Neural cell (in vitro differentiated cells): ENCODE results near the gene GPC5. TPM values are rescaled to one million over a fixed set of nuclear protein-coding genes. Genes with fewer than 3 reads are reported as not detected.

ENCODE experiments used
- H2AFZ ChIP-seq: fragments of 200-600, 300-800 bp; sonication (generic), shearing (Covaris generic); 2 replicates; pipeline ENCODE4 v1.6.0; 2014; ENCODE audit warnings: low read depth, mild to moderate bottlenecking, antibody characterized with exemption, low read length, moderate library complexity
- H3F3A ChIP-seq: fragments of 200-600 bp; shearing (Covaris generic); 2 replicates; pipeline ENCODE4 v1.6.1; 2016; ENCODE audit warnings: mild to moderate bottlenecking, moderate library complexity, mixed read lengths, antibody characterized with exemption, low read length; ENCODE audit not compliant: insufficient read depth, poor library complexity, severe bottlenecking
- H3K27ac ChIP-seq: fragments of 200-600, 300-800 bp; sonication (generic), shearing (Covaris generic); 2 replicates; pipeline ENCODE4 v1.5.1; 2014; ENCODE audit warnings: mild to moderate bottlenecking, low read length, moderate library complexity
- H3K27me3 ChIP-seq: fragments of 300-800, 200-600 bp; sonication (generic), shearing (Covaris generic); 2 replicates; pipeline ENCODE4 v1.6.0; 2014; ENCODE audit warnings: mild to moderate bottlenecking, low read depth, low read length, moderate library complexity; ENCODE audit not compliant: insufficient read depth
- H3K36me3 ChIP-seq: fragments of 300-800, 200-600 bp; sonication (generic), shearing (Covaris generic); 2 replicates; pipeline ENCODE4 v1.5.1; 2014; ENCODE audit warnings: mild to moderate bottlenecking, antibody characterized with exemption, low read length, moderate library complexity; ENCODE audit not compliant: insufficient read depth
- H3K4me2 ChIP-seq: fragments of 300-800, 200-600 bp; sonication (generic), shearing (Covaris generic); 2 replicates; pipeline ENCODE4 v1.6.0; 2014; ENCODE audit warnings: mild to moderate bottlenecking, low read length
- H3K4me3 ChIP-seq: fragments of 300-800, 200-600 bp; sonication (generic), shearing (Covaris generic); 2 replicates; pipeline ENCODE4 v1.5.1; 2014; ENCODE audit warnings: mild to moderate bottlenecking, low read length, moderate library complexity
- H3K79me2 ChIP-seq: fragments of 200-600 bp; shearing (Covaris generic); replicated peaks from 2 replicates; pipeline ENCODE4 v1.6.0; 2014; ENCODE audit warnings: mild to moderate bottlenecking, low read length, moderate library complexity; ENCODE audit not compliant: insufficient read depth
- H3K9ac ChIP-seq: fragments of 300-800, 200-600 bp; sonication (generic), shearing (Covaris generic); 2 replicates; pipeline ENCODE4 v1.6.1; 2016; ENCODE audit warnings: mild to moderate bottlenecking, low read length, mixed read lengths
- H3K9me2 ChIP-seq: fragments of 200-600 bp; shearing (Covaris generic); 2 replicates; pipeline ENCODE4 v1.6.1; 2016; ENCODE audit warnings: mild to moderate bottlenecking, low read length, mixed read lengths; ENCODE audit not compliant: insufficient read depth
- H3K9me3 ChIP-seq: fragments of 200-600, 300-800 bp; sonication (generic), shearing (Covaris generic); 2 replicates; pipeline ENCODE4 v1.6.1; 2016; ENCODE audit warnings: mild to moderate bottlenecking, mixed run types, low read length, moderate library complexity, mixed read lengths
- H4K20me1 ChIP-seq: fragments of 200-600 bp; shearing (Covaris generic); 2 replicates; pipeline ENCODE4 v1.6.1; 2016; ENCODE audit warnings: mild to moderate bottlenecking, mixed run types; ENCODE audit not compliant: insufficient read depth
- EP300 ChIP-seq: fragments of 450-650 bp; conservative IDR thresholded peaks from 2 replicates; pipeline ENCODE4 v1.6.1; 2014; ENCODE audit warnings: antibody characterized with exemption, mild to moderate bottlenecking, moderate library complexity; ENCODE audit not compliant: poor library complexity, severe bottlenecking
- EZH2 ChIP-seq: fragments of 200-600, 300-800 bp; shearing (Covaris generic), sonication (generic); IDR thresholded peaks from 2 replicates; pipeline ENCODE4 v1.6.1; 2014; ENCODE audit warnings: antibody characterized with exemption, low read length, borderline replicate concordance, mild to moderate bottlenecking; ENCODE audit not compliant: insufficient read depth, poor library complexity, severe bottlenecking
- MXI1 ChIP-seq: fragments of 450-650 bp; conservative IDR thresholded peaks from 2 replicates; pipeline ENCODE4 v1.6.1; 2014; ENCODE audit warnings: antibody characterized with exemption, mild to moderate bottlenecking; ENCODE audit not compliant: poor library complexity, severe bottlenecking
- POLR2AphosphoS5 ChIP-seq: IDR thresholded peaks from 2 replicates; pipeline ENCODE4 v1.6.1; 2012
- RAD21 ChIP-seq: fragments of 450-650 bp; conservative IDR thresholded peaks from 2 replicates; pipeline ENCODE4 v1.6.1; 2014; ENCODE audit warnings: antibody characterized with exemption, mild to moderate bottlenecking, moderate library complexity
- SMC3 ChIP-seq: fragments of 450-650 bp; conservative IDR thresholded peaks from 2 replicates; pipeline ENCODE4 v1.6.1; 2014; ENCODE audit warnings: antibody characterized with exemption, mild to moderate bottlenecking, moderate library complexity; ENCODE audit not compliant: poor library complexity
- TAF1 ChIP-seq: IDR thresholded peaks from 2 replicates; pipeline ENCODE4 v1.6.1; 2012; ENCODE audit warnings: low read depth
- polyA plus RNA-seq: library from polyadenylated mRNA; depleted of rRNA; stranded (reverse); fragments of >200 nt; gene quantifications from 2 replicates; pipeline ENCODE4 v1.2.3, GENCODE V29; 2014
- TF ChIP-seq, protein P1 (sequence below): IDR thresholded peaks from 2 replicates; pipeline ENCODE4 v1.6.1; 2012; ENCODE audit warnings: borderline replicate concordance
- TF ChIP-seq, protein P2 (sequence below): fragments of 450-650 bp; IDR thresholded peaks from 2 replicates; pipeline ENCODE4 v1.5.1; 2014; ENCODE audit warnings: antibody characterized with exemption, mild to moderate bottlenecking, moderate library complexity; ENCODE audit not compliant: poor library complexity, severe bottlenecking

GPC5 gene
- polyA plus RNA-seq, 1 donor from 2014 or later: 5.0 TPM

DNA sequence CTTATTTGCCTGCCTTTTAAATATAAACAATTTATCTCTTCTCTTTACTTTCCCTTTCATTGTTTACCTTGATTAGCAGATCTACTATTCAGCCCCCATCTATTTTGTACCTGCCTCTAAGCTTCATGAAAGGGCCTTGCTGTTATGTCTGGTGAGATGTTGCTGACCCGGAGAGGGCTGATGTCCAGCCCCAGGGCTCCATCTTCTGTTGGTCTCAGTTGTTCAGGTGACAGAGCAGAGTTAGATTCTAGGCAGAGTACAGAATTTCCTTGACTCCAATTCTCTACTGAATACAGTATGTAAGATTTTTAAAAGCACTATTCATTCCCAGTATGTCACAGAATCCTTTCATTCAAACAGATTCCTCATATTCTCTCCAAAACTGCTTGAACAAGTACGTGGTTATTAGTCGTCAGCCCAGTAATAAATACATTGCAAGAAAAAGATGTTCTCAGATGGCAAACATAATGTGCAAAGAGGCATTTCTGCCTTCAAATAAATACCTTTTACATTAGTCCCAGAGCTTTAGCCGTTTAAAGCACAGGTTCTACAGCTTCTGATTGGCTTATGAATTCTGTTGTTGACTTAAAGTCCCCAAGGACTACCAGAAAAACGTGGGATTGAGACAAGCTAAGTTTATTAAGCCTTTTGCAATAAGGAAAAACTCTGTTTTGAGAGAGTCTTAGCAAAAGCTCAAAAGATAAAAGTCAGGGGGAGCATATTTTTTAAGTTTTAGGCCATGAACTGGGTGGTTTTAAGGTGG, 159.1 kb downstream of the GPC5 start:
- no peaks in the 10 kb centered on the region for H3K27me3 ChIP-seq
- TF ChIP-seq RAD21 (no peak), EP300 (no peak), MXI1 (no peak), POLR2AphosphoS5 (no peak), TAF1 (no peak), EZH2 (no peak), SMC3 (no peak)
- TF ChIP-seq, protein P1, sequence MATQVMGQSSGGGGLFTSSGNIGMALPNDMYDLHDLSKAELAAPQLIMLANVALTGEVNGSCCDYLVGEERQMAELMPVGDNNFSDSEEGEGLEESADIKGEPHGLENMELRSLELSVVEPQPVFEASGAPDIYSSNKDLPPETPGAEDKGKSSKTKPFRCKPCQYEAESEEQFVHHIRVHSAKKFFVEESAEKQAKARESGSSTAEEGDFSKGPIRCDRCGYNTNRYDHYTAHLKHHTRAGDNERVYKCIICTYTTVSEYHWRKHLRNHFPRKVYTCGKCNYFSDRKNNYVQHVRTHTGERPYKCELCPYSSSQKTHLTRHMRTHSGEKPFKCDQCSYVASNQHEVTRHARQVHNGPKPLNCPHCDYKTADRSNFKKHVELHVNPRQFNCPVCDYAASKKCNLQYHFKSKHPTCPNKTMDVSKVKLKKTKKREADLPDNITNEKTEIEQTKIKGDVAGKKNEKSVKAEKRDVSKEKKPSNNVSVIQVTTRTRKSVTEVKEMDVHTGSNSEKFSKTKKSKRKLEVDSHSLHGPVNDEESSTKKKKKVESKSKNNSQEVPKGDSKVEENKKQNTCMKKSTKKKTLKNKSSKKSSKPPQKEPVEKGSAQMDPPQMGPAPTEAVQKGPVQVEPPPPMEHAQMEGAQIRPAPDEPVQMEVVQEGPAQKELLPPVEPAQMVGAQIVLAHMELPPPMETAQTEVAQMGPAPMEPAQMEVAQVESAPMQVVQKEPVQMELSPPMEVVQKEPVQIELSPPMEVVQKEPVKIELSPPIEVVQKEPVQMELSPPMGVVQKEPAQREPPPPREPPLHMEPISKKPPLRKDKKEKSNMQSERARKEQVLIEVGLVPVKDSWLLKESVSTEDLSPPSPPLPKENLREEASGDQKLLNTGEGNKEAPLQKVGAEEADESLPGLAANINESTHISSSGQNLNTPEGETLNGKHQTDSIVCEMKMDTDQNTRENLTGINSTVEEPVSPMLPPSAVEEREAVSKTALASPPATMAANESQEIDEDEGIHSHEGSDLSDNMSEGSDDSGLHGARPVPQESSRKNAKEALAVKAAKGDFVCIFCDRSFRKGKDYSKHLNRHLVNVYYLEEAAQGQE: no peak
- TF ChIP-seq, protein P2, sequence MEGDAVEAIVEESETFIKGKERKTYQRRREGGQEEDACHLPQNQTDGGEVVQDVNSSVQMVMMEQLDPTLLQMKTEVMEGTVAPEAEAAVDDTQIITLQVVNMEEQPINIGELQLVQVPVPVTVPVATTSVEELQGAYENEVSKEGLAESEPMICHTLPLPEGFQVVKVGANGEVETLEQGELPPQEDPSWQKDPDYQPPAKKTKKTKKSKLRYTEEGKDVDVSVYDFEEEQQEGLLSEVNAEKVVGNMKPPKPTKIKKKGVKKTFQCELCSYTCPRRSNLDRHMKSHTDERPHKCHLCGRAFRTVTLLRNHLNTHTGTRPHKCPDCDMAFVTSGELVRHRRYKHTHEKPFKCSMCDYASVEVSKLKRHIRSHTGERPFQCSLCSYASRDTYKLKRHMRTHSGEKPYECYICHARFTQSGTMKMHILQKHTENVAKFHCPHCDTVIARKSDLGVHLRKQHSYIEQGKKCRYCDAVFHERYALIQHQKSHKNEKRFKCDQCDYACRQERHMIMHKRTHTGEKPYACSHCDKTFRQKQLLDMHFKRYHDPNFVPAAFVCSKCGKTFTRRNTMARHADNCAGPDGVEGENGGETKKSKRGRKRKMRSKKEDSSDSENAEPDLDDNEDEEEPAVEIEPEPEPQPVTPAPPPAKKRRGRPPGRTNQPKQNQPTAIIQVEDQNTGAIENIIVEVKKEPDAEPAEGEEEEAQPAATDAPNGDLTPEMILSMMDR: no peak
- no peaks in the 10 kb centered on the region for H4K20me1 ChIP-seq
- no peak overlapping the region for H3K9ac ChIP-seq
- no peak overlapping the region for H3K4me2 ChIP-seq
- H3K9me2 ChIP-seq: no peaks in the 10 kb centered on the region
- H3K27ac ChIP-seq: no peak overlapping the region
- H3K9me3 ChIP-seq: no peaks in the 10 kb centered on the region
- no peak overlapping the region for H2AFZ ChIP-seq
- no peak overlapping the region for H3K4me3 ChIP-seq
- no peaks in the 10 kb centered on the region for H3F3A ChIP-seq
- no peaks in the 10 kb centered on the region for H3K36me3 ChIP-seq
- no peaks in the 10 kb centered on the region for H3K79me2 ChIP-seq

DNA sequence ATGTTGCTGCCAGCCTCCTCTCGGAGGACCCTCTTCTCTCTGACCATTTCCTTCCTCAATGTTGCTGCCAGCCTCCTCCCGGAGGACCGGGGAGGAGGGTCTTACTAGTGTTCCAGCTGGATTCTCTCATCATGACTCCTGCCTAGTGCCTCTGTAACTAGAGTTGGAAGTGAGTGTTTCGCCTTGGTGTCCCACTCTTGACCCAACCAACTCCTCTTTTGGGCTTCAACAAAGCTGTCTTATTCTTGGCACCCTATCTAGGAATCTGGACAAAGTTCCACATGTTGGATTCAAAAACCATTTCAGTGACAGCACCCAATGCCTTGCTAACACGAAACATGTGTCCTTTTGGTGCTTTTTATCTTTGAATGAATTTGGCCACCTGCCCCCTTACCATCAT, 165.4 kb downstream of the GPC5 start:
- Histone ChIP-seq H3K36me3 (no peaks in the 10 kb centered on the region), H3K4me2 (no peak overlapping the region), H3F3A (no peaks in the 10 kb centered on the region), H3K9ac (no peak overlapping the region), H3K79me2 (no peaks in the 10 kb centered on the region), H3K4me3 (no peak overlapping the region), H2AFZ (no peak overlapping the region), H3K27me3 (no peaks in the 10 kb centered on the region), H3K9me3 (no peaks in the 10 kb centered on the region), H3K27ac (no peak overlapping the region), H4K20me1 (no peaks in the 10 kb centered on the region), H3K9me2 (no peaks in the 10 kb centered on the region)
- TF ChIP-seq, protein P1: no peak
- TF ChIP-seq EP300 (no peak), SMC3 (no peak), POLR2AphosphoS5 (no peak), MXI1 (no peak), EZH2 (no peak), RAD21 (no peak), TAF1 (no peak)
- TF ChIP-seq, protein P2: no peak
